Neuron (in vitro differentiated cells): ENCODE data around the gene ACP2.
A peak's percentile ranks its signal among the peaks of the same experiment; 100 is the strongest.
"Not testable (repeated sequence)": the region's sequence is repeated elsewhere in the genome, so short reads cannot be mapped to it uniquely, and the experiment has no call there.

Experiments used
- H2AFZ ChIP-seq: one replicate; pipeline ENCODE4 v1.6.1; 2013; ENCODE audit warnings: low read depth, mild to moderate bottlenecking, inconsistent platforms, low read length, moderate library complexity
- H3K27me3 ChIP-seq: one replicate; pipeline ENCODE4 v1.6.1; 2013; ENCODE audit warnings: low read length; ENCODE audit not compliant: insufficient read depth
- H3K36me3 ChIP-seq: one replicate; pipeline ENCODE4 v1.6.1; 2013; ENCODE audit warnings: low read length; ENCODE audit not compliant: insufficient read depth
- H3K4me1 ChIP-seq: one replicate; pipeline ENCODE4 v1.6.1; 2013; ENCODE audit warnings: low read length; ENCODE audit not compliant: insufficient read depth
- H3K4me3 ChIP-seq: 2 replicates; pipeline ENCODE4 v1.5.1; 2013; ENCODE audit warnings: mild to moderate bottlenecking, low read length, moderate library complexity
- H3K9me3 ChIP-seq: one replicate; pipeline ENCODE4 v1.6.1; 2013; ENCODE audit warnings: low read length

The ACP2 gene

DNA sequence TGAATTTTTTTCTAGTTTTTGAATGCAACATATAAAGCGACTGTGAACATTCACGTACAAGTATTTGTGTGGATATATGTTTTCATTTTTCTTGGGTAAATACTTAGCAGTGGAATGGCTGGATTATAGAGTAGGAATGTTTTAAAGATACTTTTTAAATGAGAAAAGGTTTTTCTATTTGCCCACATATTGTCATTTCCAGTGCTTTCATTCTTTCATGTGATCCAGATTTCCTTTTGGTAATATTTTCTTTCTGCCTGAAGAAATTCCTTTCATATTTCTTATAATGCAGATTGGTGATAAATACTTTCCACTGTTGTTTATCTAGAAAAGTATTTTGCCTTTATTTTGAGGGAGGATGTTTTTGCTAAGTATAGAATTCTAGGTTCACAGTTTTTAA lies 25.9 kb downstream of the ACP2 start:
- Histone ChIP-seq H3K36me3 (peaks cover 4% of the 10 kb centered on the region), H3K4me3 (no peak overlapping the region), H2AFZ (no peak overlapping the region), H3K9me3 (no peaks in the 10 kb centered on the region), H3K27me3 (no peaks in the 10 kb centered on the region), H3K4me1 (peaks cover 21% of the 10 kb centered on the region)

DNA sequence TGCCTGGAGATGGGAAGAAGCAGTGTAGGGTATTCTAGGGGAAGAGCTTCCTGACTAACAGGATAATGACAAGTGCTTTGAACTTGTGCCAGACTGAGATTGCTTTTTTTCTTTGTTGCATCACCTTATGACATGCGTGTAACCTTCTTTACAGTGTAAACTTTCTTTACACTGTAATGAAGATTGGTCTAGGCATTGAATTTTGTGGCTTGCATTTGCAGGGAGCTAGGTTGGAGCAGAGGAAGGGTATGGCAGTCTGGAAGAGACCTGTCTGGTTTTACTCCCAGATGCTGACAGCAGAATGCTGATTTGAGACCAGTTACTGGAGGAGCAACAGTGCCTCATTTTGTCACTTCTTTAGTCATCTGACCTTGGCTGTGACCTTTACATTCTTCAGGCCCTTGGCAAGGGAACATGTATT lies 28.2 kb downstream of the ACP2 start:
- Histone ChIP-seq H3K4me1 (peaks cover 29% of the 10 kb centered on the region), H3K4me3 (no peak overlapping the region), H3K27me3 (no peaks in the 10 kb centered on the region), H3K9me3 (no peaks in the 10 kb centered on the region), H2AFZ (no peak overlapping the region), H3K36me3 (no peaks in the 10 kb centered on the region)

DNA sequence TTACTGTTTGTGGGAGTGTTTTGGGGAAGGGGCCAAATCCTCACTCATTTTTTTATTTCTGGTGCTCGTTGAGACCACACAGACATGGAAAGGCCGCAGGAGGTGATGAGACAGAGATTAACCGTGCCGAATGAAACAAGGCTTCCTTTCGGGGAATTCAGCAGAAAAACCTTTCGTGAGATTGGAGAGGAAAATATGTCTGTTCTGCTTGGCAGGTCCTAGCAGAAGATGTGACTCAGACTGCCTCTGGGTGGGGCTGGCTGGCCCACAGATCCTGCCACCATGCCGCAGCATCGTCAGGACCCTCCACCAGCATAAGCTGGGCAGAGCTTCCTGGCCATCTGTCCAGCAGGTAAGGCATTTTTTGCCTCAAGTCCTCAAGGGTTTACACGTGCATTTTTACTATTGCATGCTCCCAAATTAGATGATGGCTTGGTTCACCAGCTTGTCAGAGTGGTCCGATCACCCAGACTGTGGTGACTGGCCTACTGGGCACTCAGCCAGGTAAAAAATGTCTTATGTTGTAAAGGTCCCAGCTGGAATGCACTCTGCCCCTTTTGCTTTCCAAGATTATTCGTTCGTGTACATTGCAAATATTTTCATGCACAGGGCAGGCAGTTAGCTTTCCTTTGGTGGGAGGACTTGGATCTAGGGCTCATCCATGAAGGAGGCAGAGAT lies 32.4 kb downstream of the ACP2 start:
- Histone ChIP-seq H2AFZ (no peak overlapping the region), H3K36me3 (no peaks in the 10 kb centered on the region), H3K4me3 (peak overlapping the region; percentile 45), H3K9me3 (no peaks in the 10 kb centered on the region), H3K4me1 (peaks cover 32% of the 10 kb centered on the region), H3K27me3 (no peaks in the 10 kb centered on the region)

DNA sequence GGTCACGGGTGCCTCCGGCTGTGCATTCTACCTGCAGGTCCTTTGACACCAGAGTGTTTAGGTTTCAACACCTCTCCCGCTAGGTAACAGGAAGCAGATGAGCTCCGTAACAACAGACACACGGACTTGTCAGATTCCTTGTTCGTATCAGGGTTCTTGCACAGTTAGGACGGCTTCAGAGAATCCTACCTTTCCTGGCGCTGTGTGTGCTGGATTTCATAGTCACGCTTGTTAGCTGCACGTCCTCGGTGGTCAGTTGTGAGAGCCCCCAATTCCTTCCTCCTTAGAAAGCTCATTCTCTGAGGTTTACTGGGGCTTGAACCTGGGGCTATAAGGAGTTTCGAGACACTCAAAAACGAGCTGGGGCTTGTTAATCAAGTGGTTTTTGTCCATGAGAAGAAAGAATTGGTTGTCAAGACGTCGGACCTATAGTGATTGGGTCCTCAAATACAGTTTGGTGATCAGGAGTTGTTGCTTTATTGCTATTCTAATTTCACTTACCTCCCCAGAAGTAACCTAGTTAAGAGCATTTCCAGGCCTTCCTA lies 33.2 kb downstream of the ACP2 start:
- no peaks in the 10 kb centered on the region for H3K36me3 ChIP-seq
- H3K27me3 ChIP-seq, result no peaks in the 10 kb centered on the region
- H3K4me1 ChIP-seq, result peaks cover 23% of the 10 kb centered on the region
- peak overlapping the region; percentile 68 for H2AFZ ChIP-seq
- no peaks in the 10 kb centered on the region for H3K9me3 ChIP-seq
- peak overlapping the region; percentile 45 for H3K4me3 ChIP-seq

DNA sequence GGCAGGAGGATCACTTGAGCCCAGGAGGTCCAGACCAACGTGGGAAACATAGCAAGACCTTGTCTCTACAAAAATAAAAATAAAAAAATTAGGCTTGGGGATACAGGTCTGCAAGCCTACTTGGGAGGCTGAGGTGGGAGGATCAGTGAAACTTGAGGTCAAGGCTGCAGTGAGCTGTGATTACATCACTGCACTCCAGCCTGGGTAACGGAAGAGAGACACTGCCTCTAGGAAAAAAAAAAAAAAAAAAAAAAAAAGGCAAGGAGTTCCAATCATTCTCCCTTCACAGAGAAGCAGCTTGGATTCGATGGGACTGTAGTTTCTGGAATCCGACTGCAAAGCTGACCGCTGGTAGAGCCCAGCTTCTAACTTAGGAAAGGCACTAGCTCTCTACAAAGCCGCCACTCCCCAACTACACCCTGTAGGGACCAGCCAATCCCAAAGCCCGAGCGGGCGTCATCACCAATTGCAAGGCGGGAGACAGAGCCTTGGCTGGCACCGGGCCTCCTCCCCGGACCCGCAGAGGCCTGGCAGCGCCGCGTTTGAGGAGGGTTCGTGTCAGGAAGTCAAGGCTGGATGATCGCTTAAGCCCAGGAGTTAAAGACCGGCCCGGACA lies 34.6 kb downstream of the ACP2 start:
- Histone ChIP-seq H3K36me3 (no peaks in the 10 kb centered on the region), H3K4me3 (no peak overlapping the region), H3K4me1 (peaks cover 16% of the 10 kb centered on the region), H2AFZ (no peak overlapping the region), H3K27me3 (no peaks in the 10 kb centered on the region), H3K9me3 (peaks cover 2% of the 10 kb centered on the region)

DNA sequence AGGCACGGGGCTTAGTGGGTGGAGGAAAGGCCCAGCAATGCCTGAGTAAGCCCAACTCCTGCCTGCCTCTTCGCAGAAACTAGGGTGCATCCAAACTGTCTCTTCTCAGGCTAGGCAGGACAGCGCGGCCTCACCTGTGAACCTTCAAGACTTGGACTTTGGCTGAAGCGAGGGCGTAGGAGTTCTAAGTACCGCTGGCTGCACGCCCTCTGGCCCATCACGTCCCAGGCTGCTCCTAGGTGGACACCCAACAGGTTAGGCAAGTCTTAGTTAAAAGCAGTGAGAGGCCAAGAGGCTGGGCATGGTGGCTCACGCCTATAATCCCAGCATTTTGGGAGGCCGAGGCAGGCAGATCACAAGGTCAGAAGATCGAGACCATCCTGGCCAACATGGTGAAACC lies 35.7 kb downstream of the ACP2 start:
- Histone ChIP-seq H3K4me3 (no peak overlapping the region), H3K36me3 (no peaks in the 10 kb centered on the region), H3K9me3 (peaks cover 2% of the 10 kb centered on the region), H2AFZ (no peak overlapping the region), H3K4me1 (peaks cover 11% of the 10 kb centered on the region), H3K27me3 (no peaks in the 10 kb centered on the region)

DNA sequence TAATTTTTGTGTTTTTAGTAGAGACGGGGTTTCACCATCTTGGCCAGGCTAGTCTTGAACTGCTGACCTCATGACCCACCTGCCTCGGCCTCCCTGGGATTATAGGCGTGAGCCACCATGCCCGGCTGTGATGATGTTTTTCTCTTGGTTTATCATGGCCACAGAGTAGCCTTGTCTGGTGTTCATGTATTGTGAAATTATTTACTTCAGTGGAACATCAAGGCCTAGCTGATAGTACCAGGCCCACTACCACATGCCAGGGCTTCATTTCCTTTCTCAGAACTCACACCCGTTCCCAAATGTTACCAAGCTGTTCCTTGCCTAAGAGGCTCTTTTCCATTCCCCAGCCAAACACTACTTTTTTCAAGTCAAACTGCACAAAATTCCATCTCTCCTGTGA lies 40.0 kb downstream of the ACP2 start:
- H3K9me3 ChIP-seq, result peaks cover 2% of the 10 kb centered on the region
- no peaks in the 10 kb centered on the region for H3K36me3 ChIP-seq
- no peak overlapping the region for H2AFZ ChIP-seq
- no peaks in the 10 kb centered on the region for H3K27me3 ChIP-seq
- no peak overlapping the region for H3K4me3 ChIP-seq
- no peaks in the 10 kb centered on the region for H3K4me1 ChIP-seq

DNA sequence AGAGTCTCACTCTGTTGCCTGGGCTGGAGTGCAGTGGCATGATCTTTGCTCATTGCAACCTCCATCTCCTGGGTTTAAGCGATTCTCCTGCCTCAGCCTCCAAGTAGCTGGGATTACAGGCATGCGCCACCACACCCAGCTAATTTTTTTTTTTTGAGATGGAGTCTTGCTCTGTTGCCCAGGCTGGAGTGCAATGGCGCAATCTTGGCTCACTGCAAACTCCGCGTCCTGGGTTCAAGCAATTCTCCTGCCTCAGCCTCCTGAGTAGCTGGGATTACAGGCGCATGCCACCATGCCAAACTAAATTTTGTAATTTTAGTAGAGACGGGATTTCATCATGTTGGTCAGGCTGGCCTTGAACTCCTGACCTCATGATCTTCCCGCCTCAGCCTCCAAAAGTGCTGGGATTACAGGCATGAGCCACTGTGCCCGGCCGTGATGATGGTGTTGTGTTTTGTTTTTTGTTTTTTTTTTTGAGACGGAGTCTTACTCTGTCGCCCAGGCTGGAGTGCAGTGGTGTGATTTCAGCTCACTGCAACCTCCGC lies 40.5 kb downstream of the ACP2 start:
- H3K36me3 ChIP-seq, H3K27me3 ChIP-seq, H2AFZ ChIP-seq, H3K4me1 ChIP-seq, H3K4me3 ChIP-seq, H3K9me3 ChIP-seq: not testable (repeated sequence)

DNA sequence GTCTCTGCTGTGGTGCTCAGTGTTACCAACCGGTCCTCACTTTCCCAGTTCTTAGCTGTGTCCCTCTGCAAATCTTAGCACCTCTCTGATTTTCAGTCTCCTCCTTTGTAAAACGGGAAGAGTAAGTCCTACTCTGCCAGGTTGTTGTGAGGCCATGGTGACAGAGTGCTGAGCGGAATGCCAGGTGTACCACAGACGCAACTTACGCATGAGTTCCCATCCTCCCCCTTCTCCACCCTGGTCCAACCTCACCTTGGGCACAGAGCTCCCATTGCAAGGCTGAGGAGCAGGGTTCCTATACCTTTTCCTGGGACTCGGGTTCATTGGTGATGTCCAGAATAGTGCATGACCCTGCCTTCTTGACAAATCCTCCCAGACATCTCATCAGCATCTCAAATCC lies 41.2 kb downstream of the ACP2 start:
- Histone ChIP-seq H3K9me3 (peaks cover 2% of the 10 kb centered on the region), H3K27me3 (no peaks in the 10 kb centered on the region), H3K36me3 (no peaks in the 10 kb centered on the region), H3K4me1 (no peaks in the 10 kb centered on the region), H2AFZ (no peak overlapping the region), H3K4me3 (no peak overlapping the region)

DNA sequence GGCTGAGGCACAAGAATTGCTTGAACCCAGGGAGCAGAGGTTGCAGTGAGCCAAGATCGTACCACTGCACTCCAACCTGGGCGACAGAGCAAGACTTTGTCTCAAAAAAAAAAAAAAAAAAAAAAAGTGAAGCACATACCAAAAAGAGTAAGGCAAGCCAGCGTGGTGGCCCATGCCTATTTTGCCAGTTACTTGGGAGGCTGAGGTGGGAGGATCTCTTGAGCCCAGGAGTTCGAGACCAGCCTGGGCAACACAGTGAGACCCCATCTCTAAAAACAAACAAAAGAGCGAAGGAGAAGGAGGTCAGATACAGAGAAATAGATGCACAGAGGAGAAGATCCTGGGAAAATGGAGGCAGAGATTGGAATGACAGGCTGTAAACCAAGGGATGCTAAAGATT lies 42.0 kb downstream of the ACP2 start:
- H3K4me3 ChIP-seq, H3K9me3 ChIP-seq, H3K36me3 ChIP-seq, H2AFZ ChIP-seq, H3K27me3 ChIP-seq, H3K4me1 ChIP-seq: not testable (repeated sequence)

DNA sequence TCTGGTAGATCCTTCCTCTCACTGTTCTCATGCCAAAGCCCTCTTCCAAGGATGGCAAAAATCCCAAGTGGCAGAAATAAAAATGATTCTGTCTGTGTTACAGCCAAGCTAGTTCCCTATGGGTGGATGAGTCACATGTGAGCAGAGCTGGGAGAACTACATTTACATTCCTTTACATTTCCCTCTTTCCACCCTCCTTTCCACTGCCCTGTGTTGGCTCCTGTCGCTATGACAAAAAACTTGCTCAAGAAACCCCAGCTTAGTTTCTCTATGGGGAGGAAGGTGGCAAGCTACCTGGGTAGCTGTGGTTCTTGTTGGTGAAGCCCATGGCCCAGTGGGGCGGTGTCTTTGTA lies 44.0 kb downstream of the ACP2 start:
- Histone ChIP-seq H2AFZ (no peak overlapping the region), H3K4me1 (no peaks in the 10 kb centered on the region), H3K4me3 (no peak overlapping the region), H3K27me3 (no peaks in the 10 kb centered on the region), H3K36me3 (no peaks in the 10 kb centered on the region), H3K9me3 (no peaks in the 10 kb centered on the region)

DNA sequence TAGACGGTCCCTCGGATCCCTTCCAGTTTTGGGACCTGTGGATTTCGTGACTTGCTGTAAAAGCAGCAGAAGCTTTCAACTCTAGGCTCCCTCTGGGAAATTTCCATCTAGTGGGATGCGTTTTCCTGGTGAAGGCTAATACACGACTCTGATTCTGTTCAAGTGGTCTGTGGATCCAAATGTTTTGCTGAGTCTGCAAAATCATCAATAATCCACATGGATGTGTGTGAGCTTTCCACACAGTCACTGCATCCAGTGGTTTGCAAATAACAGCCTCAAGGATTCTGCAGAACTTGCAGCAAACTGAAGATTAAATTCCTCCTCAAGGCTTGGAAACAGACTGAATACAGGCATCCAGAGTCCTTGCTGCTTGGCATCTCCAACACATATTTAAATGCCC lies 46.0 kb downstream of the ACP2 start:
- Histone ChIP-seq H3K36me3 (no peaks in the 10 kb centered on the region), H3K27me3 (no peaks in the 10 kb centered on the region), H2AFZ (no peak overlapping the region), H3K4me3 (no peak overlapping the region), H3K4me1 (no peaks in the 10 kb centered on the region), H3K9me3 (no peaks in the 10 kb centered on the region)

DNA sequence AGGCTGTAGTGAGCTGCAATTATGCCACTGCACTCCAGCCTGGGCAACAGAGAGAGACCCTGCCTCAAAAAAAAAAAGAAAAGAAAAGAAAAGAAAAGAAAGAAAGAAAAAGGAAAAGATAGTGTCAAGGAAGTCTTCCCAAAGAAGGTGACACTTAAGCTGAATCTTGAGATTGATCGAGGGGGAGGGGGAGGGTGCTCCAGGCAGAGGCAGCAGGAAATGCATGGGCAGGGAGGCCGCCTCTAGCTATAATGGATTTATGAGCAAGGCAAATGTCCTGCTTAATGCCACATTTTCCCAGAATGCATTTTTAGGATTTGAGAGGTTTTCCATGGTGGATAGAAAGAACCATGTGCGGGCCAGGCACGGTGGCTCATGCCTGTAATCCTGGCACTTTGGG lies 47.6 kb downstream of the ACP2 start:
- H3K4me3 ChIP-seq, result no peak overlapping the region
- H3K27me3 ChIP-seq, result no peaks in the 10 kb centered on the region
- no peaks in the 10 kb centered on the region for H3K9me3 ChIP-seq
- H2AFZ ChIP-seq, result no peak overlapping the region
- no peaks in the 10 kb centered on the region for H3K4me1 ChIP-seq
- no peaks in the 10 kb centered on the region for H3K36me3 ChIP-seq
